Measurements from ENCODE around the gene PRPF19.

DNA sequence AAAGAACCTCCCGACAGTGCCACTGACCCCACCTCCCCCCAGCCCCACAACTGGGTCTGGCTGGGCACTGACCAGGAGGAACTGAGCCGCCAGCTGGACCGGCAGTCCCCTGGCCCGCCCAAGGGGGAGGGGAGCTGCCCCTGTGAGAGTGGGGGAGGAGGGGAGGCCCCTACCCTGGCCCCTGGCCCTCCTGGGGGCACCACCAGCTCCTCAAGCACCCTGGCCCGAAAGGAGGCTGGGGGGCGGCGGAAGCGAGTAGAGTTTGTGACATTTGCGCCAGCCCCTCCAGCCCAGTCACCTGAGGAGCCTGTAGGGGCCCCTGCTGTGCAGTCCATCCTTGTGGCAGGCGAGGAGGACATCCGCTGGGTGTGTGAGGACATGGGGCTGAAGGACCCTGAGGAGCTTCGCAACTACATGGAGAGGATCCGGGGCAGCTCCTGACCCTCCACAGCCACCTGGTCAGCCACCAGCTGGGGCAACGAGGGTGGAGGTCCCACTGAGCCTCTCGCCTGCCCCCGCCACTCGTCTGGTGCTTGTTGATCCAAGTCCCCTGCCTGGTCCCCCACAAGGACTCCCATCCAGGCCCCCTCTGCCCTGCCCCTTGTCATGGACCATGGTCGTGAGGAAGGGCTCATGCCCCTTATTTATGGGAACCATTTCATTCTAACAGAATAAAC is 30.2 kb upstream of the PRPF19 start:
- TF ChIP-seq, protein P1, sequence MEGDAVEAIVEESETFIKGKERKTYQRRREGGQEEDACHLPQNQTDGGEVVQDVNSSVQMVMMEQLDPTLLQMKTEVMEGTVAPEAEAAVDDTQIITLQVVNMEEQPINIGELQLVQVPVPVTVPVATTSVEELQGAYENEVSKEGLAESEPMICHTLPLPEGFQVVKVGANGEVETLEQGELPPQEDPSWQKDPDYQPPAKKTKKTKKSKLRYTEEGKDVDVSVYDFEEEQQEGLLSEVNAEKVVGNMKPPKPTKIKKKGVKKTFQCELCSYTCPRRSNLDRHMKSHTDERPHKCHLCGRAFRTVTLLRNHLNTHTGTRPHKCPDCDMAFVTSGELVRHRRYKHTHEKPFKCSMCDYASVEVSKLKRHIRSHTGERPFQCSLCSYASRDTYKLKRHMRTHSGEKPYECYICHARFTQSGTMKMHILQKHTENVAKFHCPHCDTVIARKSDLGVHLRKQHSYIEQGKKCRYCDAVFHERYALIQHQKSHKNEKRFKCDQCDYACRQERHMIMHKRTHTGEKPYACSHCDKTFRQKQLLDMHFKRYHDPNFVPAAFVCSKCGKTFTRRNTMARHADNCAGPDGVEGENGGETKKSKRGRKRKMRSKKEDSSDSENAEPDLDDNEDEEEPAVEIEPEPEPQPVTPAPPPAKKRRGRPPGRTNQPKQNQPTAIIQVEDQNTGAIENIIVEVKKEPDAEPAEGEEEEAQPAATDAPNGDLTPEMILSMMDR (IDR thresholded peaks at IDR 0.05): no peak
- no peak for TF ChIP-seq POLR2A (IDR thresholded peaks at IDR 0.05)
